Measurements from ENCODE around the gene KLHL25.

KLHL25 gene

DNA sequence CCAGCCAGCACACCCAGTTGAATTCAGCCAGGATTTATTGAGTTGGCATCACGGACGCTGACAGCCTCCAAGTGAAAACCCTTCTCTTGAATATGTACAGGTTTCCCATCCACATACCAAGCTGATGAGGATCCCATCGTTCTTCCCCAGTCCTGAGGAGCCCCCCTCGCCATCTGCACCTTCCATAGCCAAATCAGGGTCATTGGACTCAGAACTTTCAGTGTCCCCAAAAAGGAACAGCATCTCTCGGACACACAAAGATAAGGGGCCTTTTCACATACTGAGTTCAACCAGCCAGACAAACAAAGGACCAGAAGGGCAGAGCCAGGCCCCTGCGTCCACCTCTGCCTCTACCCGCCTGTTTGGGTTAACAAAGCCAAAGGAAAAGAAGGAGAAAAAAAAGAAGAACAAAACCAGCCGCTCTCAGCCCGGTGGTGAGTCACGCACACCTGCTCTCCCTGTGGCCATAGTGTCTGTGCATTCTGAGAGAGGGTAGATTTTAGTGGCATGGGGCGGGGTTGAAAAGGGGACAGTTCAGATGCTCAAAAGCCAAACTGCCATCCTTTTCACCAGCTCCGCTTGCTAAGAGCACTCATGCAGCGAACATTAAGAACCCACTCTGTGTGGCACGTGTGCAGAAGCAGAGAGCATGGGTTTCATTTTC is 51.2 kb downstream of the KLHL25 start:
- no peak for DNase-seq

- no peak for DNase-seq
Observed at GRCh38 chr15:85742186-85742821, 52.4 kb downstream of the KLHL25 start.

GRCh38 chr15:85741662-85742061 is 53.1 kb downstream of the KLHL25 start:
- no peak for DNase-seq

DNA sequence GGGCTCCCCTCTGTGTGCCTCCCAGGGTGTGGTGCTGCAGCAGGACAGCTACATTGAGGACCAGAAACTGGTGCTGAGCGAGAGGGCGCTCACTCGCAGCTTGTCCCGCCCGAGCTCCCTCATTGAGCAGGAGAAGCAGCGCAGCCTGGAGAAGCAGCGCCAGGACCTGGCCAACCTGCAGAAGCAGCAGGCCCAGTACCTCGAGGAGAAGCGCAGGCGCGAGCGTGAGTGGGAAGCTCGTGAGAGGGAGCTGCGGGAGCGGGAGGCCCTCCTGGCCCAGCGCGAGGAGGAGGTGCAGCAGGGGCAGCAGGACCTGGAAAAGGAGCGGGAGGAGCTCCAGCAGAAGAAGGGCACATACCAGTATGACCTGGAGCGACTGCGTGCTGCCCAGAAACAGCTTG is 53.7 kb downstream of the KLHL25 start:
- no peak for DNase-seq

GRCh38 chr15:85737061-85737460 is 57.7 kb downstream of the KLHL25 start:
- DNase-seq: no peak

DNA sequence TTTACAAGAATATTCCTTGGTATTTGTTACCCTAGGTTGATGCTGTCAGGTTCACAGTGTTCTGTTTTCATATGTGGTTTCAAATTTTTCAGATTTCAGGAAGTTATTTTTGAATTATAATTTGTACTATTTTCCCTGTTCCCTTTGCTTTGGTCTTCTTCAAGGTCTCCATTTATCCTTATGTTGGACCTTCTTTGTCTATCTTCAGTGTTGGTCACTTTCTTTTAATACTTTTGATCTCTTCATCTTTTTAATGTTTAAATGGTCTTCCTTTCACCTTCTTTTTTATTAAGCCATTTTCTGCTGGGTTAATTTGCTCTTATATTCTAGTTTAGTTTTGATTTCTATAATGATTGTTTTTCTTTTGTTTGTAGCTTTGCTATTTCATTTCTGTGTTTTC is 61.3 kb downstream of the KLHL25 start:
- no peak for DNase-seq

GRCh38 chr15:85730001-85730820 is 64.5 kb downstream of the KLHL25 start:
- peak; percentile 12 for DNase-seq

DNA sequence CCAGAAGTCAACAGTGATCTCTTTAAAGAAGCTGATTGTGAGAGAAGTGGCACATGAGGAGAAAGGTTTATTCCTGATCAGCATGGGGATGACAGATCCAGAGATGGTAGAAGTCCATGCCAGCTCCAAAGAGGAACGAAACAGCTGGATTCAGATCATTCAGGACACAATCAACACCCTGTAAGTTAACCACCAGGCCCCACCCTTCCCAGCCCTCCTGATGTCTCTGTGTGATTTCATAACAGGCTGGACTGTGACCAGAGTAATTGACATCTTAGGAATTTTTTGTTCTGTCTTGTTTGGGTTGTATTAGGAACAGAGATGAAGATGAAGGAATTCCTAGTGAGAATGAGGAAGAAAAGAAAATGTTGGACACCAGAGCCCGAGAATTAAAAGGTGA is 67.7 kb downstream of the KLHL25 start:
- no peak for DNase-seq

GRCh38 chr15:85726454-85726853 is 68.3 kb downstream of the KLHL25 start:
- no peak for DNase-seq

- DNase-seq: no peak
Observed at GRCh38 chr15:85725564-85725963, 69.2 kb downstream of the KLHL25 start.

GRCh38 chr15:85725019-85725418 is 69.7 kb downstream of the KLHL25 start:
- no peak for DNase-seq

GRCh38 chr15:85723960-85724945 is 70.5 kb downstream of the KLHL25 start:
- peak; percentile 3 for DNase-seq

DNA sequence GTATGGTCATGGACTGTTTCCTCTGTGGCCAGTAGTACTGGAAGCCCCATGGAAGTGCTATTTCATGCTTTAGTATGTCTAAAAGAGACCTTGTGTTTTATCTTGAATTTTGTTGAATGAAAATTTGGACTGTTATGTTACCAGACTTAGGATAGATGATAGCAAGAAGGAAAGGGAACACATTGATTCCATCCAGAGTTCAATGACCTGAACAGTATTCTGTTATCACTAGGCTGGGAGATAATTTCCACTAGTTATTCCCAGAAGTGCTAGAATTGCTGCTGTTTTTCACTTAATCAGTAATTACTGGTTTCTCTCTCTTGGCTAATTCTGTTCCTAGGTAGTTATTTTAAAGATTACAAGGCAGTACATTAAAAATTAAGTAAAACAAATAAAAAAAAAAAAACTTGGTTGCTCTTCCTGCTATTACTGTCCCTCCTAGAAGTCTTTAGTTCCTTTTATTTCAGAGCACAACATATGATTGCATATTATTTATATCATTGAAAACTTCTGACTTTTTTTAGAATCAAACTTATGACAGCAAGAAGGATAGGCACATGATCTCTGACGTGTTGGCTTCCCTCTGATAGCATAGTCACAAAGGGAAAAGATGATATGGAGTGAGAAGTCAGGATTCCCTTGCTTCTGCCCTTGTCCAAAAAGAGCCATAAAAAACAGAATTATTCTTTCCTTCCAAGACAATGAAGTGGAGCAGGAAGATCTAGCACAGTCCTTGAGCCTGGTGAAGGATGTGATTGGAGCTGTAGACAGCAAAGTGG is 72.2 kb downstream of the KLHL25 start:
- no peak for DNase-seq

- DNase-seq: no peak
Observed at GRCh38 chr15:85718981-85719380, 75.7 kb downstream of the KLHL25 start.

GRCh38 chr15:85718271-85718971 is 76.3 kb downstream of the KLHL25 start:
- DNase-seq: no peak

GRCh38 chr15:85717212-85717611 is 77.5 kb downstream of the KLHL25 start:
- DNase-seq: no peak

- DNase-seq: no peak
Observed at GRCh38 chr15:85716261-85716660, 78.5 kb downstream of the KLHL25 start.

DNA sequence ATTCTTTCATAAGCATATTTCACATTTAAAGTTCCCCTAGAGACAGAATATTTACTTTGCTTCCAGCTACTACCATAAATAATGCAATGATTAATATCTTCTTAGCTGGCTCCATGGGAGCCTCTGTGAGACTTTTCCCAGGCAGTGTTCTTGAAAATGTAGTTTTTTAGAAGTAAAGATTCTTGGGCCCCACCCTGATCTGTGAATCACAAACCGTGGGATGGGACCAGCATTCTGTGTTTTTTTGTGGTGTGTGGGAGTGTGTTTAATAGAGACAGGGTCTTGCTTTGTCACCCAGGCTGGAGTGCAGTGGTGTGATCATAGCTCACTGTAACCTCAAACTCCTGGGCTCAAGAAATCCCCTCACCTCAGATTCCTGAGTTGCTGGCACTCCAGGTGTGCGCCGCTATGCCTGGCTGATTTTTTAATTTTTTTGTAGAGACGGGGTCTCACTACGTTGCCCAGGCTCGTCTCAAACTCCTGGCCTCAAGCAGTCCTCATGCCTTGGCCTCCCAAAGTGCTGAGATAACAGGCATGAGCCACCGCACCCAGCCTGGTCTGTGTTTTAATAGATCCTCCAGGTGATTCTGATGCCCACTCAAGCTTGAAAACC is 83.0 kb downstream of the KLHL25 start:
- DNase-seq: peak; percentile 16

- peak; percentile 44 for DNase-seq
Observed at GRCh38 chr15:85710340-85710842, 84.3 kb downstream of the KLHL25 start.
